Endothelial cell of umbilical vein (primary cell): ENCODE results near the gene TLCD5. TPM values are rescaled to one million over a fixed set of nuclear protein-coding genes. Genes with fewer than 3 reads are reported as not detected.

Source experiments
- BruUV-seq: library from RNA; stranded (reverse); fragments of 400-500 nt; replicated peaks from 2 replicates; lab custom pipeline; 2021; lab: Mats Ljungman, UMichigan
- CTCF ChIA-PET: fragments of 300-600, 350-600 bp; sonication (Branson Sonifier 250); formaldehyde crosslinking; loops from one replicate; lab custom pipeline; 2021; ENCODE audit warnings: antibody characterized with exemption, inconsistent platforms; lab: Charles Lee
- POLR2A ChIA-PET: fragments of 300-600, 350-600 bp; sonication (Branson Sonifier 250); formaldehyde crosslinking; loops from one replicate; lab custom pipeline; 2021; ENCODE audit warnings: antibody characterized with exemption, inconsistent platforms; lab: Charles Lee
- DNase-seq: peaks from one replicate; pipeline ENCODE4 v3.0.0-alpha.2; 2011; ENCODE audit warnings: low read depth, low spot score
- FAIRE-seq: peaks from 2 replicates; lab custom pipeline; 2011; peaks lifted over from hg19 to GRCh38; lab: Jason Lieb, UNC
- H2AFZ ChIP-seq: 2 replicates; pipeline ENCODE4 v1.6.0; 2012; ENCODE audit warnings: low read depth, low read length, control low read depth, inconsistent platforms
- H3K27ac ChIP-seq: 2 replicates; pipeline ENCODE4 v1.5.1; 2011; ENCODE audit warnings: low read depth, mild to moderate bottlenecking, control low read depth, low read length, moderate library complexity; ENCODE audit not compliant: insufficient read depth
- H3K27me3 ChIP-seq, 2 experiments: 2 replicates each; pipeline versions ENCODE4 v1.6.0 to v1.6.1; 2011; ENCODE audit warnings: low read length in 2 of 2, mixed read lengths in 1 of 2; ENCODE audit not compliant: control insufficient read depth in 2 of 2, insufficient read depth in 2 of 2
- H3K36me3 ChIP-seq, 2 experiments: 2 replicates in 1 of 2; 3 replicates in 1 of 2; pipeline ENCODE4 v1.5.1; 2011; ENCODE audit warnings: low read length in 2 of 2, mild to moderate bottlenecking in 1 of 2, moderate library complexity in 1 of 2; ENCODE audit not compliant: control insufficient read depth in 2 of 2, insufficient read depth in 2 of 2; ENCODE audit errors: extremely low read depth in 1 of 2
- H3K4me1 ChIP-seq: 3 replicates; pipeline ENCODE4 v1.5.1; 2011; ENCODE audit warnings: mild to moderate bottlenecking, low read length; ENCODE audit not compliant: control insufficient read depth, insufficient read depth; ENCODE audit errors: extremely low read depth
- H3K4me2 ChIP-seq: 2 replicates; pipeline ENCODE4 v1.6.1; 2011; ENCODE audit warnings: low read length, control low read depth, mixed read lengths; ENCODE audit not compliant: insufficient read depth
- H3K4me3 ChIP-seq, 3 experiments: fragments of 200-600 bp in 1 of 3; sonication (generic), shearing (Covaris generic) in 1 of 3; replicated peaks in 1 of 3; 2 replicates each; pipeline ENCODE4 v1.5.1; 2011 to 2016; ENCODE audit warnings: control low read depth in 3 of 3, low read length in 3 of 3, mild to moderate bottlenecking in 2 of 3, inconsistent platforms in 1 of 3, low read depth in 1 of 3, moderate library complexity in 1 of 3; ENCODE audit not compliant: insufficient read depth in 1 of 3
- H3K79me2 ChIP-seq: 2 replicates; pipeline ENCODE4 v1.6.0; 2012; ENCODE audit warnings: low read length, inconsistent platforms; ENCODE audit not compliant: control insufficient read depth, insufficient read depth
- H3K9ac ChIP-seq: replicated peaks from 2 replicates; pipeline ENCODE3; 2011; ENCODE audit warnings: low read length, control low read depth; ENCODE audit not compliant: insufficient read depth; ENCODE audit errors: extremely low read depth
- H3K9me1 ChIP-seq: replicated peaks from 3 replicates; pipeline ENCODE4 v1.6.0; 2011; ENCODE audit warnings: mild to moderate bottlenecking, low read length; ENCODE audit not compliant: control insufficient read depth, insufficient read depth; ENCODE audit errors: extremely low read depth
- H3K9me3 ChIP-seq: replicated peaks from 2 replicates; pipeline ENCODE4 v1.5.1; 2012; ENCODE audit warnings: low read length, inconsistent platforms; ENCODE audit not compliant: control insufficient read depth, insufficient read depth
- H4K20me1 ChIP-seq: replicated peaks from 2 replicates; pipeline ENCODE3; 2011; ENCODE audit warnings: mild to moderate bottlenecking, low read length; ENCODE audit not compliant: control insufficient read depth, insufficient read depth; ENCODE audit errors: extremely low read depth
- CTCF ChIP-seq, 2 donors: IDR thresholded peaks; 1 replicate in 1 of 2; 2 replicates in 1 of 2; pipeline ENCODE4 v1.5.1; 2011; ENCODE audit warnings: low read length in 2 of 2, mild to moderate bottlenecking in 2 of 2, moderate library complexity in 2 of 2, control low read depth in 1 of 2, inconsistent platforms in 1 of 2, low read depth in 1 of 2; ENCODE audit not compliant: insufficient read depth in 1 of 2; ENCODE audit errors: extremely low read depth in 1 of 2
- EZH2 ChIP-seq: IDR thresholded peaks from 2 replicates; pipeline ENCODE4 v1.6.1; 2012; ENCODE audit warnings: borderline replicate concordance, low read depth, mild to moderate bottlenecking, moderate library complexity, low read length, inconsistent platforms; ENCODE audit not compliant: severe bottlenecking
- FOS ChIP-seq: IDR thresholded peaks from 2 replicates; pipeline ENCODE4 v1.6.1; 2011; ENCODE audit warnings: mild to moderate bottlenecking, low read length, moderate library complexity, borderline replicate concordance; ENCODE audit not compliant: insufficient read depth
- GATA2 ChIP-seq: IDR thresholded peaks from 2 replicates; pipeline ENCODE4 v1.7.0; 2011; ENCODE audit warnings: low read depth, mild to moderate bottlenecking, moderate library complexity, mixed read lengths, low read length; ENCODE audit not compliant: insufficient read length, insufficient read depth
- JUN ChIP-seq: IDR thresholded peaks from 2 replicates; pipeline ENCODE4 v1.6.1; 2011; ENCODE audit warnings: borderline replicate concordance, low read depth; ENCODE audit not compliant: insufficient read length, insufficient read depth
- MAX ChIP-seq: IDR thresholded peaks from 2 replicates; pipeline ENCODE4 v1.6.1; 2011; ENCODE audit not compliant: insufficient read depth, insufficient read length
- MYC ChIP-seq: IDR thresholded peaks from one replicate; pipeline ENCODE4 v1.6.1; 2011; ENCODE audit warnings: mild to moderate bottlenecking, low read depth, low read length
- POLR2A ChIP-seq: IDR thresholded peaks from 2 replicates; pipeline ENCODE4 v1.6.1; 2012; ENCODE audit warnings: low read depth, mild to moderate bottlenecking, control low read depth, low read length
- POLR2AphosphoS5 ChIP-seq: IDR thresholded peaks from 2 replicates; pipeline ENCODE4 v1.6.1; 2012; ENCODE audit warnings: low read depth, mild to moderate bottlenecking, control low read depth, low read length, moderate library complexity; ENCODE audit not compliant: insufficient read depth
- dilution Hi-C: fragments of 300-500 bp; cut with MboI; formaldehyde crosslinking; loops from one replicate; pipeline ENCODE4 v1.15.0; 2019; ENCODE audit warnings: low sequenced_read_pairs; ENCODE audit not compliant: extremely low pct_ligation_motif_present
- intact Hi-C: fragments of 100-400 bp; cut with micrococcal nuclease; formaldehyde crosslinking; loops from one replicate; pipeline ENCODE4 v1.10.0; 2022
- polyA plus RNA-seq, 4 experiments: library from polyadenylated mRNA; depleted of rRNA in 3 of 4; stranded (reverse) in 3 of 4; unstranded in 1 of 4; fragments of >200 nt; gene quantifications; 2 replicates each; pipeline versions ENCODE4 v1.2.1 to v1.2.3, GENCODE V29; 2011 to 2012; ENCODE audit warnings: missing spikeins in 1 of 4
- total RNA-seq: library from RNA; stranded (reverse); gene quantifications from 2 replicates; pipeline ENCODE4 v1.2.3, GENCODE V29; 2021

The TLCD5 gene
- total and polyA plus RNA-seq, 2 donors (not counting 3 experiments of a cell fraction or from before 2014, with no cell fraction given) = 6.3 to 9.7 TPM

GRCh38 chr11:120281143-120281795 lies 43.8 kb upstream of the TLCD5 start:
- Histone ChIP-seq H3K9me1 (no peaks in the 10 kb centered on the region), H3K36me3 (no peaks in the 10 kb centered on the region), H3K9ac (no peak overlapping the region), H3K27me3 (peaks cover 0 to 3% of the 10 kb centered on the region in 2 experiments), H3K79me2 (no peaks in the 10 kb centered on the region), H3K4me3 (no peak overlapping the region), H3K4me1 (no peaks in the 10 kb centered on the region), H3K9me3 (no peaks in the 10 kb centered on the region), H4K20me1 (no peaks in the 10 kb centered on the region), H3K27ac (no peak overlapping the region), H3K4me2 (no peak overlapping the region), H2AFZ (no peak overlapping the region)
- ChIA-PET POLR2A (no interaction called here), CTCF (interaction anchor here (1.0 kb wide), 1 partner anchor 19 kb away, joined by 3 read pairs; no protein-coding TSS in a partner anchor)
- no peak for TF ChIP-seq MAX
- TF ChIP-seq JUN = no peak
- TF ChIP-seq FOS = no peak
- TF ChIP-seq POLR2A = no peak
- TF ChIP-seq EZH2 = no peak
- TF ChIP-seq MYC = no peak
- TF ChIP-seq CTCF (IDR thresholded peaks at IDR 0.05; ENCODE audit: extremely low read depth in 1 of 2, insufficient read depth in 1 of 2, low read depth in 1 of 2, low read length in 2 of 2) = no peak
- no peak for TF ChIP-seq POLR2AphosphoS5
- no peak for TF ChIP-seq GATA2
- intact Hi-C loops = no loop called here
- dilution Hi-C loops = no loop called here
- DNase-seq (no peak), FAIRE-seq (no peak)
- no TSS peak for BruUV-seq
